KOPT-K1 (cell line): ENCODE measurements around the gene PRR13.

ENCODE experiments used
- H3K27ac ChIP-seq: fragments of 200-600 bp; sonication (generic); 2 replicates; pipeline ENCODE4 v1.5.1; 2016; ENCODE audit warnings: antibody characterized with exemption, mild to moderate bottlenecking, low read depth, low read length; ENCODE audit not compliant: poor library complexity, severe bottlenecking
- H3K36me3 ChIP-seq: fragments of 200-600 bp; sonication (generic); 2 replicates; pipeline ENCODE4 v1.5.1; 2017; ENCODE audit warnings: antibody characterized with exemption, mild to moderate bottlenecking, low read length, moderate library complexity; ENCODE audit not compliant: insufficient read depth
- H3K9me3 ChIP-seq: fragments of 200-600 bp; sonication (generic); 2 replicates; pipeline ENCODE4 v1.5.1; 2017; ENCODE audit warnings: antibody characterized with exemption, low read length, mild to moderate bottlenecking; ENCODE audit not compliant: insufficient read depth, poor library complexity, severe bottlenecking

PRR13 gene

DNA sequence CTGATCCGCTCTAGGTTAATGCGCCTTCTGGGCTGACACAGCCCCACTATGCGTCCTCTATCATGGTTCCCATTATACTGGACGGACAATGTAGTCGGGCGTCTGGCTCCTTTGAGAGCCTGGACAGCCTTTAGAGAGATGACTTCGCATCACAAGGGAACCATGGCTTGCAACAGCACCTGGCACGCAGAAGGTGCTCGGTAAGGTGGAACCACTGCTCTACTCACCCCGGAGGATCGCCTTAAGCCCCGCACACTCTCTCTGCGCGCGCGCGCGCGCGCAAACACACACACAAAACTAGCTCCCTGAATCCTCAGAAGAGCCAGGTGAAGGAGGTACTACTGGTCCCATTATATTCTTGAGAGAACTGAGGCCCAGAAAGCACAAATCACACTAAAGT is 50.7 kb downstream of the PRR13 start:
- peaks cover 10% of the 10 kb centered on the region for H3K36me3 ChIP-seq
- H3K27ac ChIP-seq = no peak overlapping the region
- no peaks in the 10 kb centered on the region for H3K9me3 ChIP-seq

DNA sequence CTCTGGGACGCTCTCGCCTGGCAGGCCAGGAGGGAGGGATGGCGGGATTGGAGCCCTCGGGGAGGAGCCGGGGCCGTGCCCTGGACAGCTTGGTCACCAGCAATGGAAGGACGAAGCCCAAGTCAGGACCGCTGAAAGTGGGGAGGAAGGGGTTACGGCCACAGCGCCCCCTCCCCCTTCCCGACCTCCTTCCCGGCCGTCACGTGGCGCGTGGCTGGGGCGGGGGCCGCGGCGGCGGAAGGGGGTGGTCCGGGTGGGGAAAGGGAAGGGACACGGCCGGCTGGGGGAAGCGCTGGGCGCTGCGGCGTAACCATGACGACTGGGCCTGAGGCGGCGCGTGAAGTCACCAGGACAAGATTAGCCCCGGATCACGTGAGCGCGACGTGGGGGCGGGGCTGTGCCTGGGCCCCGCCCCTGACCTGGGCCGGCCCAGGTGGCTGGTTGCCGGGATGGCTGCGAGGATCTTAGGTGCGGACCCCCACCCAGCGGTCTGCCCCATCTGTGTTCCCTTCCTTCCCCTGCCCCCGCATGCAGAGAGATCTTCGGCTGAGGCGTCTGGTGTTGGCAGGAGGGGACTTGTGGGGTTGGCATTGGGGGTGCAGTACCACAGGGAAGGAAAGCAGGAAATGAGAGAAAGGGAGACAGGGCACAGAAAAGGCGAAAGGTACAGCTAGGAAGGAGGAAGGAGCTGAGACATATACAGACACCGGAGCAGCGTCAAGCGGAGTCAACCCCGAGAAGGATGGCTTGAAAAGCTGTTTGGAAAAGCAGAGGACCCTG is 51.5 kb downstream of the PRR13 start:
- peak overlapping the region; percentile 31 for H3K27ac ChIP-seq
- H3K9me3 ChIP-seq = no peaks in the 10 kb centered on the region
- H3K36me3 ChIP-seq = peaks cover 2% of the 10 kb centered on the region; the same call in 1 of the 2 replicates

DNA sequence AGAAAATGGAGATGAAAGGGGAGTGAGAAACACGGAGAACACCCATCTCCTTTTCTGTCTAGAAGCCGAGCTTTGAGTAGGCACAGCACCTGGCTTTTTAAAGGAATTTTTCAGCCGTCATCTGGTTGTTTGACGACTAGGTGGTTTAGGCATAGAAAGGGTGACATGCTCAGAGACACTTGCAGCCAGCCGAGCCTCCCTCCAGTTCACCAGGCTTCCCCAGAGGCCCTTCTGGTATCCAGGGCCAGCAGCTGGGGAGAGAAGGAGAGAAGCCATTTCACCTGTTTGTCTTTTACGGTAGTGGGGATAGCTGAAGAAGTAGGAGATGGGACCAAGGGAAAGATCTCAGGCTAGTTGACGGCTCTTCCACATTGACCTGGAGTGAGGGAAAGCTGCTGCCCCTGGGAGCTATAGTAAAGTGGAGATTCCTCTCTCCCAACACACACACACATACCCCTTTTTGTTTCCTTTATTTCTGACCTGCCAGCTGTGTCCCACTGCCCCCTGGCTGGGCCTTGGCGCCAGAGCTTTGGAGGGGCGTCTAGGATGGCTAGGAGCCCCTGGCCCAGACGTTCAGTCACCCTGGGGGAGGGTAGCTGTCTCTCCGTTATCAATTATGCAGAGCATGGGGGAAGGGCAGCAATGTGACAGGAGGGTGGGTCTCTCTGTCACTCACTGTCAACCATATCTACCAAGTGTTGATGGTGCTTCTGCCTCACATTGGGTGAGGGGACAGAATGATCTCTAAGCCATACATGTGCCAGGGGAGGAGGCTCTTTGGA is 52.3 kb downstream of the PRR13 start:
- no peaks in the 10 kb centered on the region for H3K36me3 ChIP-seq
- no peaks in the 10 kb centered on the region for H3K9me3 ChIP-seq
- peak overlapping the region; percentile 31 for H3K27ac ChIP-seq
